GM18526 (cell line): ENCODE results near the gene ZNF513.
A peak's percentile ranks its signal among the peaks of the same experiment; 100 is the strongest.

Experiments used
- POLR2A ChIP-seq: IDR thresholded peaks from 3 replicates; pipeline ENCODE4 v1.6.1; 2011; ENCODE audit not compliant: insufficient read length; ENCODE audit errors: extremely low read depth

ZNF513 gene, protein sequence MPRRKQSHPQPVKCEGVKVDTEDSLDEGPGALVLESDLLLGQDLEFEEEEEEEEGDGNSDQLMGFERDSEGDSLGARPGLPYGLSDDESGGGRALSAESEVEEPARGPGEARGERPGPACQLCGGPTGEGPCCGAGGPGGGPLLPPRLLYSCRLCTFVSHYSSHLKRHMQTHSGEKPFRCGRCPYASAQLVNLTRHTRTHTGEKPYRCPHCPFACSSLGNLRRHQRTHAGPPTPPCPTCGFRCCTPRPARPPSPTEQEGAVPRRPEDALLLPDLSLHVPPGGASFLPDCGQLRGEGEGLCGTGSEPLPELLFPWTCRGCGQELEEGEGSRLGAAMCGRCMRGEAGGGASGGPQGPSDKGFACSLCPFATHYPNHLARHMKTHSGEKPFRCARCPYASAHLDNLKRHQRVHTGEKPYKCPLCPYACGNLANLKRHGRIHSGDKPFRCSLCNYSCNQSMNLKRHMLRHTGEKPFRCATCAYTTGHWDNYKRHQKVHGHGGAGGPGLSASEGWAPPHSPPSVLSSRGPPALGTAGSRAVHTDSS

DNA sequence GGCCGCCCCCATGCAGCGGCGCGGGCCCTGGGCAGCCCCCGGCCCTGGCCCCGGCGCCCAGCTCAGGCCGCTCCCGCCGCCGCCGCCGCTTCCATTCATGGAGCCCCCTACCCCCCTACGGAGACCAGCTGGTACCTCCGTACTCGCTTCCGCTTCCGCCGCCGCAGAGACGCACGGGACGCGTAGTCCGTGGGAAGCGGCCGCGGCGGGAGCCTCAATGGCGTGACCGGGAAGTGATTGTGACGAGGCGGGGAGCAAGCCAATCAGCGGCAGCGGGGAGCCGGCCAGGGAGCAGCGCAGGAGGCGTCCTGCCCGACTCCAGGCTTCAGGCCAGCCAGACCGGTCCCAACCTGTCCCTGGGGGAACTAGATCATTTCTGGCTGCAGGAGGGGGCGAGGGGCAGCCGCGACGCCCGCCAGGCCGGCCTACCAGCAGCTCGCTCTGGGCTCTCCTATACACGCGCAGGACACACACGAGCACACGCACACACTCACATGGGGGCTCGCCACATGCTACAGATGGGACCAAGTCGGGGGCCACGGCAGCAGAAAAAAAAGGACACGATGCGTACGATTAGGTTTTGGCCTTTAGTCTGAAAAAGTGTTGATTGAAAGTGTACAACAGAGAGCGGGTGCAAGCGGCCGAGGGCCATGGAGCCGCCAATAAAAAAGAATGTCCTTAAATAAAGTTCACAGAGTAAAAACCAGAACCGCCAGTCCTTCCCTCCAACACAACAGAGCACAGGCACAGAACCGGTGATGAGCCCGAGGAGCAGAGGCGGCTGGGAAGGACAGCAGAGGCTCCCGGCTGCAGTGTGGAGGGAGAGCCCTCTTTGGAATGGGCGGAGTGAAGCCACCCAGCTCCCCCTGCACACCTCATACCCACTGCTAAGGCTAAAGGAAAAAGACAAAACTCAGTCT, at the start of gene ZNF513:
Gene ZNF513 (minus strand): TSS at position 109 of the 920 bp plus-strand sequence. CDS start 208 bp downstream, outside the sequence.
- peak; percentile 60 for TF ChIP-seq POLR2A

DNA sequence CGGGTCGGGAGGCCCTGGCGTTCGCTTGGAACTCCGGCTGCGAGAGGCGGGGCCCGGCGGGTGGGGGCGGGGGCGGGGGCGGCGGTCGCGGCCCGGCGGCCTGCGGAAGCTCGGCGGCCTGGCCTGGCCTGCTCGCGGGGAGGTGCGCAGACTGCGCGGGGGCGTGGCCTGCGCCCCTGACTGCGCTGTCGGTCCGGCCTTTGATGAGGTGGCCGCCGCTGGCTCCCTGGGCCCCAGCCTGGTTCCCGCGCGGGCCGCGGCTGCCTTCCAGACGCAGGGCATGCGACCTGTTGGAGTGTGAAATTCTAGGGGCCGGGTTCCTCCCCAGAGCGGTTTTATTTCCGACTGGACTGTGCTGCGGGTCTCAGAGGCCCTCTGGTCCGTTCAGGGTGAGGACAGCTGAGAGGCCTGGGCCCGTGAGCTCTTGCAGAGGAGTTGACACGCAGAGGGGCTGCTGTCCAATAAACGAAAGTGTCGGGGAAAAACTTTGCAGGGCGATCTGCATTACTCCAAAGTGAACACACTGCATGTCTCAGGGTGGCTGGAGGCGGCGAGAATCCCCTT, 48.5 kb upstream of the ZNF513 start:
- peak; percentile 51 for TF ChIP-seq POLR2A

DNA sequence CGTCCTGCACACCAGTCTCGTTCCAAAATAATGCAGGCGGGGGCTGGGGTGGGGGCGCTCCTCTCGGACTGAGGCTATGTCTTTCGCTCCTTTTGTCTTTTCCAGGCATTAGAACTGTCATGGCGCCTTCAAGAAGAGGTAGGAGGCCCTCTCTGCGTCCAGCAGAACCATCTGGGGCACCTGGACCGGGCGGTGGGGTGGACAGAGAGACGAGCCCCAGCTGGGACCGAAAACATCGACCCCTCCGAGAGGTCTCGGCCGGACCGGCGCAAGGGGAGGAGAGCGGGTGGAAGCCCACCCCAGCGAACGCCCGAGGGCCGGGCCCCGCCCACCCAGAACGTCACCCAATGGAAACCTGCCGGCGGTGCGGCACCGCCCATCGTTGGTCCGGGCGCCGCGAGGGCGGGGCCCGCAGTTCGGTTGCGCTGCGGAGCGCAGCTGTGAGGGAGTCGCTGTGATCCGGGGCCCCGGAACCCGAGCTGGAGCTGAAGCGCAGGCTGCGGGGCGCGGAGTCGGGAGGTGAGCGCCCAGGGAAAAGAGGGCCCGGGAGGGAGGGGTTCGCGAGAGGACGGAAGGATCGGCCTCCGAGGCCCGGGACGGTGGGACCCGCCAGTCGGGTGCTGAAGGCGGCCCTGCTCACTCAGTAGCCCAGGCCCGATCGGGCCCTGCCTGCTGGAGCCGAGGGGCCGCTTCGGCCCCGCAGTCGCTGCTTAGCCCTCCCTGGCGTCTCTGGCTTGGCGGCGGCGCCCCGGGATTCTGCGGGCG, 47.9 kb upstream of the ZNF513 start, which contains the start of gene NRBP1:
Gene NRBP1 (plus strand): TSS at position 419 of the 765 bp plus-strand sequence. CDS start 4,643 bp downstream, outside the sequence.
- peak; percentile 88 for TF ChIP-seq POLR2A

DNA sequence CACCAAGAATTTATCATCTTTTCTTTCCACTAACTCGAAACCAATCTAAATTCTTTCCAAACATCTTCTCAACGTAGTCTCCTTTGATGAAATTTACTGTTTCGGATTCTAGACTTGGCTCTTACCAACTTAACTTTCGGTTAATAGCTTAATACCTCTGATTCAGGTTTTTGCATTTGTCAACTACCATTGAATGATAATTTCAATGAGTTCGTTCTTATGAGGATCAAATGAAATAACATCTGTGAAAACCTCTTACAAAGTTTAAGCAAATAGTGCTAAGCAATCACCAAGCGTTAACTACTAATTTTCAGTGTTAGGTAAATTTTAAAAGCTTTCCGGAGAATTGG, 47.3 kb upstream of the ZNF513 start:
- TF ChIP-seq POLR2A: no peak

DNA sequence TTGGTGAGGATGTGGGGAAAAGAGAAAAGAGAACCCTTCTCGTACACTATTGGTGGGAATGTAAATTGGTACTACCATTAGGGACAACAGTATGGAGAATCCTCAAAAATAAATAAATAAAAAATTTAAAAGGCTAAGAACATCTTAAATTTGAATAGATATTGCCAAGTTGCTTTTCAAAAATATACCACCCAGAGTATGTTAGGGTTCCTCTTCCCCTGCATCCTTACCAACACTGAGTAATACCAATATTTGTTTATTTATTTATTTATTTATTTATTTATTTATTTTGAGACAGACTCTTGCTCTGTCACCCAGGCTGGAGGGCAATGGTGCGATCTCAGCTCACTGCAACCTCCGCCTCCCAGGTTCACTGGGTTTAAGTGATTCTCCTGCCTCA, 42.4 kb upstream of the ZNF513 start:
- TF ChIP-seq POLR2A: no peak

DNA sequence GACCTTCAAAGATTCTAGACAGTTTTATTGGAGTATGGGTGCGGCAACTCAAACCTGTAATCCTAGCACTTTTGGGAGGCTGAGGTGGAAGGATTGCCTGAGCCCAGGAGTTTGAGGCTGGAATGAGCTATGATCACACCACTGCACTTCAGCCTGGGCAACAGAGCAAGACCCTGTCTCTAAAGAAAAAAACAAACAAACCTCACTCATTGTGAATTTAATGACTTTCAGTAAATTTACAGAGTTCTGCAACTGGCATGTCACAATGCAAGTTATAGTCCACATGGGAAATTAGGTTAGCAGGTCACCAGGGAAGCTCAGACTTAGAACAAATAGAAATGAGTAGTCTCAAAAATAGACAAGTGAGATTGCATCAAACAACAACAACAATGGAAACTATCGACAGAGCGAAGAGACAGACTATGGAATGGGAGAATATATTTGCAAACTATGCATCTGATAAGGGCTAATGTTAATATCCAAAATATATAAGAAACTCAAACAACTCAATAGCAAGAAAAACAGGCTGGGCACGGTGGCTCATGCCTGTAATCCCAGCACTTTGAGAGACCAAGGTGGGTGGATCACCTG, 41.2 kb upstream of the ZNF513 start:
- TF ChIP-seq POLR2A: no peak

DNA sequence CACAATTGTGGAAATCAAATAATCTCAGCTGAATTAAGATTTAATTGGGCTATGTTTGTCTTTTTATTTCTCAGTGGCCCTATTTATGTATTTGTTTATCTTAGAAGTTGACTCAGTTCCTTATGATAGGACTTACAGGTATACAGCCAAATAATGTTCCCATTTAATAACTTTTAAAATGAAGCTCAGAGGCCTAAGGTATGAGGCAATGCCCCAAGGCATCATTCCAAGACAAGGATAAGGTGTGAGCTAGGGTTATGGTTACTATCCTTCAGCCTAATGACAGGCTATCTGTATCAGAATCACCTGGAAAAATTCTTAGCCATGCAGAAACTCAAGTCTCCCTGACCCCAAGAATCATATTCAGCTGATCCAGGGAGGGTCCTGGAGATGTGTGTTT, 40.5 kb upstream of the ZNF513 start:
- TF ChIP-seq POLR2A: no peak

DNA sequence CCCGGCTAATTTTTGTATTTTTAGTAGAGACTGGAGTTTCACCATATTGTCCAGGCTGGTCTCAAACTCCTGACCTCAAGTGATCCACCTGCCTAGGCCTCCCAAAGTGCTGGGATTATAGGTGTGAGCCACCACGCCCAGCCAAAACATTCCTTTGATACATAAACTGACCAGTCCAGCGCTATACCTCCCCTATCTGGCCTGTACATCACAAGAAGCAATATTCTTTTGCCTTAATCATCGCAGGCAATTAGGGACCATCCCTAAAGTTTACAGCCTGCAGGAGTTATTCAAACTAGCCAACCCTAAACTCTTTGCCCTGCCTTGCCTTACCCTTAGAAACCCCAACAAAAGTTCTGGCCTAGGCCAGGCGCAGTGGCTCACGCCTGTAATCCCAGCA, 35.6 kb upstream of the ZNF513 start:
- no peak for TF ChIP-seq POLR2A

DNA sequence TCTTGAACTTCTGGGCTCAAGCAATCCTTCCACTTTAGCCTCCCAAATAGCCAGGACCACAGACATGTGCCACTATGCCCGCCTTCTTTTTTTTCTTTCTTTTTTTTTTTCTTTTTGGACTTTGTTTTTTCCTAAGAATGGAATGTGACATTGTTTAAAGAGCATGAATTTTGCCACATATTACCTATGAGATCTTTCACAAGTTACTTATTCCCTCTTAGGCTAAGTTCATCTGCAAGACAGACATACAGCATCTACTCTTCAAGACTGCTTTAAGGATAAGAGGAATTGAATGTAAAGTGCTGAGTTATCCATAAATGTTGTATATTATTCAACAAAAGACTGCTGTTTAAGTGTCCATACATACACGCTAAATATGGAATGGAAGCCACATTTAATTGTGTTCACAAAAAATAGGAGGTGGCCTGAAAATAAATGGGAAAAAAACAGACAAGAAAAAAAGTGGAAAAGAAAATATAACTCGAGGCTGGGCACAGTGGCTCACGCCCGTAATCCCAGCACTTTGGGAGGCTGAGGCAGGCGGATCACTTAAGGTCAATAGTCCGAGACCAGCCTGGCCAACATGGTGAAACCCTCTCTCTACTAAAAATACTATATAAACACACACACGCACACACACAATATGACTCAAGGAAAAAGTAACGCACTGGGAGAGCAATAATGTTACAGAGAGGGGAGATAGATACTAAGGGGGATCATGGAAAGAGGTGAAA, 32.1 kb upstream of the ZNF513 start:
- no peak for TF ChIP-seq POLR2A

DNA sequence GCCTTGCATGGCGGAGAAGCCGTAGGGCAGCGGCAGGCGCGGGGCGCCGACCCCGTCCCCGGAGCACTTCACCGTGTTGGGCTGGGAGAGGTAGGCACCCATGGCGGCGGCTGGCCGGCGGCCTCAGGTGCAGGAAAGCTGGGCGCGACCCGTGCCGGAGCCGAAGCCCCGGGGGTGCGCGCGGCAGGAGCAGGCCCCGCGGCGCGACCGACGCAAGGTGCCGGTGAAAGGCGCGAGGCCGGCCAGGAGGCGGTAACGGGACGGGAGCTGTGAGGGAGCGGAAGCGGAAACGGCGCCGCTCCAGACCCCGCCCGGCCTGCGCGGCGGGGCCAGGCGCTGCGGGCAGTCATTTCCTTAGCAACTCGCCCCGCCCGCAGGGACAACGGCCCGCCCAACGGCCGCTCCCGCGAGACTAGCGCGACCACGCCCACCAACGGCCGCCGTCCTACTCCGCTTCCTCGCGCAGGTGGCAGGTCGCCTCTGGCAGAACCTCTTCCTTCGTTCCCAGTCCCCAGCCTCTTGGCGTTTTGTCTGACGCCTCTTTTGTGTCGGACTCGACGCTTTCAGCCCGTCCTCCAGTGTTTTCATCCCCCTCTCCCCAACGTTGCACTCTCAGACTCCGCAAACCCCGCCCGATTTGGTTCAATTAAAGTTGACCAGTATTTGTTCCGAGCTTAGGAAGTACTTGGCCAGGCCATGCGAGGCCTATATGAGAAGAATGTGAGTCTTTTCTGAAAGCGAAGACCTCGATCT, 29.0 kb upstream of the ZNF513 start, which contains the start of gene PPM1G:
Gene PPM1G (minus strand): TSS at position 271 of the 753 bp plus-strand sequence. CDS start 169 bp downstream, at position 102.
- peak; percentile 95 for TF ChIP-seq POLR2A

DNA sequence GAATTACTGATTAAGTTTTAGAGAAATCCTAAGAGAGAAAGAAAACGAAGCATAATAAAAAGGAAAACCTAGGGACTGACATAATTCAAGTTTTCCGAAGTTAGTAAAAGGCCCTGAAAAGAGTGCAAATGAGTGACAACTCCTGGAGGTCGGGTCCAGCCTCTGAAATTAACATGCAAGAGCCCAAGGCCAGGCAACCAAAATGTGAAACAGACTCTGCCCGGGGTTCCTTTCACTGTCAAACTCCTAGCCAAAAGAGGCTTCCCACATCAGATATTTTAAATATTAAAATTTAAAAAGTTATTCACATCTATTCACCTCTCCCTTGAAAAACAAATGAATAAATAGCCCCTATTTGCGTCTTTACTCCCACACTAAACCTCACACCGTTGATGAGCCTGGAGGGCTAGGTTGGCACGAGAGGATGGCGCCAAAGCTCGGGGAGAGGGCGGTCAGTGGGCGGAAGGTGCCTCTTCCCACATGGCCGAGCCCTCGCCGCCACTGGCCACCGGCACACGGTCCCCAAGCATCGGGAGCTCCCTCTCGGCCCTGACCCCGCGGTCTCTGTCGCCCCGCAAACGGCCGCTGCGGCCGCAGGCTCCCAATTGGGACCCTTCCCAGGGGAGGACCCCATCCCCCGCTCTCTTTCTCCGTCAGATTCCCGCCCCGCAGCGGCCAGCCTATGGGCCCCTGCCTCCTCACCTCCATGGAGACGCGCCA, 28.2 kb upstream of the ZNF513 start:
- no peak for TF ChIP-seq POLR2A
